Measurements from ENCODE around the gene GPR3. TPM values are rescaled to one million over a fixed set of nuclear protein-coding genes. Genes with fewer than 3 reads are reported as not detected.

Gene GPR3
- total and polyA plus RNA-seq, 10 of the 15 experiments (the other 5 are each of a cell fraction or from before 2014, with no cell fraction given): 0.33 to 1.4 (median 0.63) TPM; not detected in 3

DNA sequence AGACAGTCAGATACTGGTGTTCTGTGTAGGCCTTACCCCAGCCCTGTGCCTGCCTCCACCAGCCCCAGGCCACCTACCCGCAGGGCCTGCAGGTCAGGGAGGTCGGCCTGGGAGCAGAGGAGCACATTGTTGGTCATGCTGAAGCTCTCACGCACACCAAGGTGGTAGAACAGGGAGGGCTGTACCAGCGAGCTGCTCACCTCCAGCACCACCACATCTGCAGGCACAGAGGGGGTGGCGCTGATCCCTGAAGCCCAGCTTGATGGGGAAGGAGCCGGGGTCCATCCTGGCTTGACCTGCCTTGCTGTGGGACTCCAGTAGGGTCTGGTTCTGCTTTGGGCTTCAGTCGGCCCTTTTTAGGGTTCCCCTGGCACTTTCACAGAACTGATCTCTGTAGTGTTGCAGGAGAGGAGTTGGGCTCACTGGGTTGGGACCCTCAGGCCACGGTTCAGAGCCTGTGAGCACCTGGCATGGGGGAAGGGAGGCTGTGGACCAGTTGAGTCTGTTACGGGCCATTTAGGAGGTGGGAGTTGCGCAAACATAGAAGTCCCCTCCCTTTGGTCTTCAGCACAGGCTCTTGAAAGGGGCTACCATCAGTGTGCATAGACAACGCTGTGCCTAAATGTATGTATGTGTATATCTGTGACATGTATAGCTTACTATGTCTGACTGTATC lies 27.6 kb upstream of the GPR3 start:
- Histone ChIP-seq H3K79me2 (ENCODE audit: control insufficient read depth, insufficient read depth, low read length) (no peaks in the 10 kb centered on the region), H3K4me3 (no peak overlapping the region), H3K27me3 (replicated peaks in 1 of 2; ENCODE audit: control insufficient read depth in 2 of 2, insufficient read depth in 2 of 2, low read length in 1 of 2) (no peaks in the 10 kb centered on the region), H3K4me2 (ENCODE audit: control insufficient read depth, insufficient read depth) (peak overlapping the region; percentile 88), H2AFZ (ENCODE audit: control insufficient read depth, low read depth, low read length) (peak overlapping the region; percentile 90), H3K4me1 (ENCODE audit: control insufficient read depth, insufficient read depth, low read length) (peaks cover 16% of the 10 kb centered on the region), H3K9me3 (replicated peaks; ENCODE audit: control insufficient read depth, insufficient read depth, low read length) (no peaks in the 10 kb centered on the region), H3K27ac (ENCODE audit: control insufficient read depth, insufficient read depth) (no peak overlapping the region), H4K20me1 (ENCODE audit: control insufficient read depth, insufficient read depth) (no peaks in the 10 kb centered on the region; the same call in 1 of the 2 replicates), H3K9ac (ENCODE audit: control insufficient read depth, insufficient read depth, low read length) (no peak overlapping the region), H3K36me3 (ENCODE audit: control insufficient read depth in 2 of 2, insufficient read depth in 2 of 2, low read length in 1 of 2) (no peaks in the 10 kb centered on the region)
- ChIA-PET POLR2A (interaction anchor here (0.8 to 1.5 kb wide), 5 partner anchors 23 to 74 kb away, joined by 3 to 4 read pairs (median 3); partner anchors contain the start of gene SYTL1), CTCF (interaction anchor here (0.9 to 4.7 kb wide), 18 partner anchors 9 to 242 kb away, joined by 3 to 40 read pairs (median 5); no protein-coding TSS in a partner anchor), RAD21 (ENCODE audit: unreplicated experiment) (interaction anchor here (1.1 to 2.1 kb wide), 11 partner anchors 7 to 242 kb away, joined by 3 to 16 read pairs (median 6); partner anchors contain the start of genes AHDC1 and CD164L2), SMC1A (ENCODE audit: uncharacterized antibody, unreplicated experiment) (interaction anchor here (0.6 to 3.3 kb wide), 9 partner anchors 8 to 265 kb away, joined by 3 to 27 read pairs (median 4); partner anchors contain the start of gene SYTL1)
- intact Hi-C loops (cut with micrococcal nuclease; ENCODE audit: unreplicated experiment): loop anchor here (5.0 kb wide), 1 partner anchor 43 kb away; the partner anchor contains the start of gene TMEM222
- FAIRE-seq (no peak), ATAC-seq (peak; percentile 5; the same call in 2 of the 3 replicates), DNase-seq (ENCODE audit: low read depth, low spot score) (no peak)
- 62% methylated on average over 11 of the region's 11 CpGs for WGBS (ENCODE audit: insufficient coverage, insufficient replicate concordance, low lambda C conversion rate, missing lambda C conversion rate)
- BruUV-seq (replicated peaks): no TSS peak
- in situ Hi-C loops (cut with MboI): no loop called here
- TF ChIP-seq POU2F2 (IDR thresholded peaks at IDR 0.05; ENCODE audit: borderline replicate concordance, low read depth, low read length) (0 out of 3 replicates have a peak, but pooled peaks have one; percentile 15), MXI1 (IDR thresholded peaks at IDR 0.05; ENCODE audit: low read depth, low read length) (no peak), DPF2 (IDR thresholded peaks at IDR 0.05) (no peak)
- TF ChIP-seq, protein P1, sequence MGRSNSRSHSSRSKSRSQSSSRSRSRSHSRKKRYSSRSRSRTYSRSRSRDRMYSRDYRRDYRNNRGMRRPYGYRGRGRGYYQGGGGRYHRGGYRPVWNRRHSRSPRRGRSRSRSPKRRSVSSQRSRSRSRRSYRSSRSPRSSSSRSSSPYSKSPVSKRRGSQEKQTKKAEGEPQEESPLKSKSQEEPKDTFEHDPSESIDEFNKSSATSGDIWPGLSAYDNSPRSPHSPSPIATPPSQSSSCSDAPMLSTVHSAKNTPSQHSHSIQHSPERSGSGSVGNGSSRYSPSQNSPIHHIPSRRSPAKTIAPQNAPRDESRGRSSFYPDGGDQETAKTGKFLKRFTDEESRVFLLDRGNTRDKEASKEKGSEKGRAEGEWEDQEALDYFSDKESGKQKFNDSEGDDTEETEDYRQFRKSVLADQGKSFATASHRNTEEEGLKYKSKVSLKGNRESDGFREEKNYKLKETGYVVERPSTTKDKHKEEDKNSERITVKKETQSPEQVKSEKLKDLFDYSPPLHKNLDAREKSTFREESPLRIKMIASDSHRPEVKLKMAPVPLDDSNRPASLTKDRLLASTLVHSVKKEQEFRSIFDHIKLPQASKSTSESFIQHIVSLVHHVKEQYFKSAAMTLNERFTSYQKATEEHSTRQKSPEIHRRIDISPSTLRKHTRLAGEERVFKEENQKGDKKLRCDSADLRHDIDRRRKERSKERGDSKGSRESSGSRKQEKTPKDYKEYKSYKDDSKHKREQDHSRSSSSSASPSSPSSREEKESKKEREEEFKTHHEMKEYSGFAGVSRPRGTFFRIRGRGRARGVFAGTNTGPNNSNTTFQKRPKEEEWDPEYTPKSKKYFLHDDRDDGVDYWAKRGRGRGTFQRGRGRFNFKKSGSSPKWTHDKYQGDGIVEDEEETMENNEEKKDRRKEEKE (IDR thresholded peaks at IDR 0.05): 0 out of 2 replicates have a peak, but pooled peaks have one; percentile 5
